C4-2B (cell line): Measurements from ENCODE around the gene ZNF184.

Experiments
- ZFX ChIP-seq: fragments of 450-650 bp; IDR thresholded peaks from 2 replicates; pipeline ENCODE4 v1.6.1; 2017
- TF ChIP-seq, protein P1 (sequence below): fragments of 450-650 bp; conservative IDR thresholded peaks from 2 replicates; pipeline ENCODE4 v1.5.1; 2017; ENCODE audit warnings: mild to moderate bottlenecking

DNA sequence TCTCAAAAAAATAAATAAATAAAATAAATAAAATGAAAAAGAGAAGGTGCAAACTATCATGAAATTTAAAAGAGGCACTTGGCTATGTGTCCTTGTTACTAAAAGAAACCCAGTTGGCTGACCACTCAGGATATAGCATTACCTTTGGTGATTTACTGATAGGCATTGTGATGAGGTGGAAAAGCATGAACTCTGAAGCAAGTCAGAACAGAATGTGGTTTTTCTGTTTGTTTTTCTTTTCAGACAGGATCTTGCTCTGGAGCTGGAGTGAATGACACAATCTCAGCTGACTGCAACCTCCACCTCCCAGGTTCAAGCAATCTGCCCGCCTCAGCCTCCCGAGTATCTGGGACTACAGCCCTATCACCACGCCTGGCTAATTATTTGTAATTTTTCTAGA lies 31.9 kb downstream of the ZNF184 start:
- TF ChIP-seq, protein P1, sequence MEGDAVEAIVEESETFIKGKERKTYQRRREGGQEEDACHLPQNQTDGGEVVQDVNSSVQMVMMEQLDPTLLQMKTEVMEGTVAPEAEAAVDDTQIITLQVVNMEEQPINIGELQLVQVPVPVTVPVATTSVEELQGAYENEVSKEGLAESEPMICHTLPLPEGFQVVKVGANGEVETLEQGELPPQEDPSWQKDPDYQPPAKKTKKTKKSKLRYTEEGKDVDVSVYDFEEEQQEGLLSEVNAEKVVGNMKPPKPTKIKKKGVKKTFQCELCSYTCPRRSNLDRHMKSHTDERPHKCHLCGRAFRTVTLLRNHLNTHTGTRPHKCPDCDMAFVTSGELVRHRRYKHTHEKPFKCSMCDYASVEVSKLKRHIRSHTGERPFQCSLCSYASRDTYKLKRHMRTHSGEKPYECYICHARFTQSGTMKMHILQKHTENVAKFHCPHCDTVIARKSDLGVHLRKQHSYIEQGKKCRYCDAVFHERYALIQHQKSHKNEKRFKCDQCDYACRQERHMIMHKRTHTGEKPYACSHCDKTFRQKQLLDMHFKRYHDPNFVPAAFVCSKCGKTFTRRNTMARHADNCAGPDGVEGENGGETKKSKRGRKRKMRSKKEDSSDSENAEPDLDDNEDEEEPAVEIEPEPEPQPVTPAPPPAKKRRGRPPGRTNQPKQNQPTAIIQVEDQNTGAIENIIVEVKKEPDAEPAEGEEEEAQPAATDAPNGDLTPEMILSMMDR, result no peak
- no peak for TF ChIP-seq ZFX
